ENCODE results near the gene BCAR3.

DNA sequence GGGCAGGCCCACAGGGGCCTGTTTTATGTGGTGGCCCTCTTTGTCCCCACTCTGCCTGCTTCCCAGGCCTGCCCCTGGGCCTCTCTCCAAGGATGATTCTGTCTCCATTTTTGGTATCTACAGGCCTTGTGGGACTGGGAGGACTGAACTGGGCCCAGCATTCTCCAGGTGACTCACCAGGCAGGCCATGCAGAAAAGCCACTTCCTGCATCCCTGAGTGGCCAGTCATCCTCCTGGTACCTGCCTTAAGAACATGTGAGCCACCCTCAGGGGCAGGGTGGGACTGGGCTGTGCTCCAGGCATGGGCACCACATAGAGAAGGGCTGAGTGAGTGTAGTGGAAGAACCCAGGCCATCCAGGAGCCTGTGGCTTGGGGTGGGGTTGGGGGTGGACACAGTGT is 20.0 kb upstream of the BCAR3 start:
- TF ChIP-seq POLR2AphosphoS5 (IDR thresholded peaks at IDR 0.05) = no peak
- TF ChIP-seq POLR2A (IDR thresholded peaks at IDR 0.05) = no peak
